ENCODE results near the gene KCNQ5.

Gene KCNQ5

GRCh38 chr6:72941751-72942150 lies 319.9 kb downstream of the KCNQ5 start:
- intact Hi-C loops (cut with DNase I; ENCODE audit: low total_unique reads) = no loop called here
- TF ChIP-seq, protein P1, sequence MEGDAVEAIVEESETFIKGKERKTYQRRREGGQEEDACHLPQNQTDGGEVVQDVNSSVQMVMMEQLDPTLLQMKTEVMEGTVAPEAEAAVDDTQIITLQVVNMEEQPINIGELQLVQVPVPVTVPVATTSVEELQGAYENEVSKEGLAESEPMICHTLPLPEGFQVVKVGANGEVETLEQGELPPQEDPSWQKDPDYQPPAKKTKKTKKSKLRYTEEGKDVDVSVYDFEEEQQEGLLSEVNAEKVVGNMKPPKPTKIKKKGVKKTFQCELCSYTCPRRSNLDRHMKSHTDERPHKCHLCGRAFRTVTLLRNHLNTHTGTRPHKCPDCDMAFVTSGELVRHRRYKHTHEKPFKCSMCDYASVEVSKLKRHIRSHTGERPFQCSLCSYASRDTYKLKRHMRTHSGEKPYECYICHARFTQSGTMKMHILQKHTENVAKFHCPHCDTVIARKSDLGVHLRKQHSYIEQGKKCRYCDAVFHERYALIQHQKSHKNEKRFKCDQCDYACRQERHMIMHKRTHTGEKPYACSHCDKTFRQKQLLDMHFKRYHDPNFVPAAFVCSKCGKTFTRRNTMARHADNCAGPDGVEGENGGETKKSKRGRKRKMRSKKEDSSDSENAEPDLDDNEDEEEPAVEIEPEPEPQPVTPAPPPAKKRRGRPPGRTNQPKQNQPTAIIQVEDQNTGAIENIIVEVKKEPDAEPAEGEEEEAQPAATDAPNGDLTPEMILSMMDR (IDR thresholded peaks at IDR 0.05) = no peak
- H3K36me3 ChIP-seq = no peaks in the 10 kb centered on the region
- no peaks in the 10 kb centered on the region for H3K9me3 ChIP-seq
- H3K27me3 ChIP-seq = no peaks in the 10 kb centered on the region
- DNase-seq = no peak
- H3K4me1 ChIP-seq = peaks cover 0 to 32% (median 5%) of the 10 kb centered on the region in 4 donors
- H3K27ac ChIP-seq = no peak overlapping the region
- no peak overlapping the region for H3K4me3 ChIP-seq

GRCh38 chr6:72943699-72944098 lies 321.8 kb downstream of the KCNQ5 start:
- TF ChIP-seq, protein P1 (IDR thresholded peaks at IDR 0.05) = no peak
- H3K4me3 ChIP-seq = no peak overlapping the region
- intact Hi-C loops (cut with DNase I; ENCODE audit: low total_unique reads) = no loop called here
- no peak for DNase-seq
- no peaks in the 10 kb centered on the region for H3K27me3 ChIP-seq
- peaks cover 0 to 33% (median 5%) of the 10 kb centered on the region in 4 donors for H3K4me1 ChIP-seq
- no peaks in the 10 kb centered on the region for H3K36me3 ChIP-seq
- no peak overlapping the region for H3K27ac ChIP-seq
- H3K9me3 ChIP-seq = no peaks in the 10 kb centered on the region

DNA sequence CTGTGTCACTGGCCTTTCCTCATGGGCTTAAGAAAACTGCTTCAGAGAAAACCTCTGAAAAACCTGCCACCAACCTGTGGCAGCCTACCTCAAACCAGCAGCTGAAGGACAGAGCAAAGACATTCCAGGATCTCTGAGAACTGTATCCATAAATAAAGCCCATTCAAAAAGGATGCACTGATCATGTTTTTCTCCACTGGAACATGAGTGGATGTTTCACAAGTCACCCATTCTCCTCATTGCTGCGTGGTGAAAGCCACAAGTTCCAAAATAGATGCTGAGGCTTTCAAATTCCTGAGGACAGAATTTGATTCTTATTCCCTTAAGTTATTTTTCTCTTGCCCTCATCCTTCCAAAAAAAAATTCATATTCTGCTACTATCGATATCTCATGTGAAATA lies 322.8 kb downstream of the KCNQ5 start:
- Histone ChIP-seq H3K4me1 (peaks cover 0 to 33% (median 7%) of the 10 kb centered on the region in 4 donors), H3K27ac (peak overlapping the region in 1 of 2 donors; percentile 26), H3K27me3 (no peaks in the 10 kb centered on the region), H3K36me3 (no peaks in the 10 kb centered on the region), H3K4me3 (no peak overlapping the region), H3K9me3 (no peaks in the 10 kb centered on the region)
- no peak for DNase-seq
- intact Hi-C loops (cut with DNase I; ENCODE audit: low total_unique reads) = no loop called here
- TF ChIP-seq, protein P1 (IDR thresholded peaks at IDR 0.05) = no peak

GRCh38 chr6:72946774-72947173 lies 324.9 kb downstream of the KCNQ5 start:
- intact Hi-C loops (cut with DNase I; ENCODE audit: low total_unique reads) = no loop called here
- no peaks in the 10 kb centered on the region for H3K9me3 ChIP-seq
- no peak for DNase-seq
- H3K36me3 ChIP-seq = no peaks in the 10 kb centered on the region
- peak overlapping the region; percentile 51 to 64 for H3K27ac ChIP-seq
- peaks cover 0 to 45% (median 14%) of the 10 kb centered on the region in 4 donors for H3K4me1 ChIP-seq
- H3K4me3 ChIP-seq = no peak overlapping the region
- TF ChIP-seq, protein P1 (IDR thresholded peaks at IDR 0.05) = no peak
- no peaks in the 10 kb centered on the region for H3K27me3 ChIP-seq

GRCh38 chr6:72947534-72947933 lies 325.7 kb downstream of the KCNQ5 start:
- peaks cover 0 to 45% (median 14%) of the 10 kb centered on the region in 4 donors for H3K4me1 ChIP-seq
- H3K4me3 ChIP-seq = no peak overlapping the region
- H3K36me3 ChIP-seq = no peaks in the 10 kb centered on the region
- H3K27me3 ChIP-seq = no peaks in the 10 kb centered on the region
- TF ChIP-seq, protein P1 (IDR thresholded peaks at IDR 0.05) = no peak
- no peaks in the 10 kb centered on the region for H3K9me3 ChIP-seq
- peak overlapping the region; percentile 51 to 64 for H3K27ac ChIP-seq
- no peak for DNase-seq
- intact Hi-C loops (cut with DNase I; ENCODE audit: low total_unique reads) = no loop called here

DNA sequence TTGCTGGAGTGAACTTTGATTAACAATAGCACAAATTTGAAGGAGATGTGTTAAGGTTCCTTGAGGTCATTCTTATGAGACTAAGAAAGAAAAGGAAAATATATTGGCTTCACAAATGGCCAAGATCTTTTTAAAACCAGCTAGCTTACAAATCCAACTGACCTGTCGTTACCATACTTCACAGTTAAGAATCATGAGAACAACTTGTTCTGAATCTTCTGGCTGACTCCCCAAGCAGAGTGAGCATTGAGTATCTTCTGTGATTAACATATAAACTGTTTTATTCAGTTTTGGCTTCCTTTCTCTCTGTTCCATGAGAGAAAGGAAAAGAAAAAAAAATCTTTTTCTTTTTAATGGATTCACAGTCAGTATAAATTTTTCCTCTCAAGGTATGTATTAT lies 326.3 kb downstream of the KCNQ5 start:
- Histone ChIP-seq H3K4me1 (peaks cover 0 to 51% (median 19%) of the 10 kb centered on the region in 4 donors), H3K27ac (peak overlapping the region; percentile 51 to 64), H3K9me3 (no peaks in the 10 kb centered on the region), H3K27me3 (no peaks in the 10 kb centered on the region), H3K36me3 (no peaks in the 10 kb centered on the region), H3K4me3 (no peak overlapping the region)
- TF ChIP-seq, protein P1 (IDR thresholded peaks at IDR 0.05) = no peak
- intact Hi-C loops (cut with DNase I; ENCODE audit: low total_unique reads) = no loop called here
- no peak for DNase-seq
